Measurements from ENCODE around the gene HPCAL1. TPM values are rescaled to one million over a fixed set of nuclear protein-coding genes. Genes with fewer than 3 reads are reported as not detected.

Gene HPCAL1
- total and polyA plus RNA-seq, 2 of the 8 experiments (the other 6 are each of a cell fraction or from before 2014, with no cell fraction given): 5.8 to 8.6 TPM

GRCh38 chr2:10406491-10407188, 103.9 kb downstream of the HPCAL1 start:
- FAIRE-seq: no peak
- POLR2A ChIA-PET (ENCODE audit: partially characterized antibody): no interaction called here

More at GRCh38 chr2:10406491-10407188, 103.9 kb downstream of the HPCAL1 start:
- H3K27me3 ChIP-seq (replicated peaks in 1 of 4; ENCODE audit: control insufficient read depth in 3 of 4, extremely low read depth in 1 of 4, insufficient read depth in 3 of 4, low read length in 3 of 4): no peaks in the 10 kb centered on the region; a peak in 1 of 7 replicates
- no peak overlapping the region for H2BK12ac ChIP-seq (ENCODE audit: low read depth, low read length)
- no peak for TF ChIP-seq USF2 (IDR thresholded peaks at IDR 0.05; ENCODE audit: low read length)
- no peak for TF ChIP-seq ASH2L (IDR thresholded peaks at IDR 0.05; ENCODE audit: low read length)
- TF ChIP-seq PHF8 (conservative IDR thresholded peaks at IDR 0.05; ENCODE audit: low read depth, low read length): no peak
- TF ChIP-seq CHD2 (IDR thresholded peaks at IDR 0.05; ENCODE audit: low read length): no peak
- no peak for TF ChIP-seq RFX5 (IDR thresholded peaks at IDR 0.05; ENCODE audit: borderline replicate concordance, low read depth, low read length)
- TF ChIP-seq GABPA (IDR thresholded peaks at IDR 0.05; ENCODE audit: borderline replicate concordance, insufficient read depth, low read length): no peak
- no peak for TF ChIP-seq SIN3A (conservative IDR thresholded peaks at IDR 0.05 in 1 of 2, IDR thresholded peaks at IDR 0.05 in 1 of 2; ENCODE audit: low read depth in 1 of 2, low read length in 2 of 2)
- no peak for TF ChIP-seq CBX5 (IDR thresholded peaks at IDR 0.05; ENCODE audit: low read depth, low read length)
- TF ChIP-seq SRF (IDR thresholded peaks at IDR 0.05; ENCODE audit: low read depth, low read length): no peak
- no peak for TF ChIP-seq CTBP2 (IDR thresholded peaks at IDR 0.05; ENCODE audit: borderline replicate concordance, insufficient read depth, insufficient read length, low read length)
- TF ChIP-seq ATF3 (IDR thresholded peaks at IDR 0.05; ENCODE audit: insufficient read depth, low read depth, low read length): no peak
- no peaks in the 10 kb centered on the region for H4K20me1 ChIP-seq (replicated peaks in 1 of 2; ENCODE audit: control insufficient read depth in 1 of 2, insufficient read depth in 2 of 2, low read length in 2 of 2)
- no peak overlapping the region for H4K91ac ChIP-seq (replicated peaks; ENCODE audit: insufficient read length, low read length)
- WGBS, 2 experiments (ENCODE audit: extremely low coverage in 1 of 2, insufficient coverage in 1 of 2, insufficient read length in 1 of 2, insufficient replicate concordance in 2 of 2, low coverage in 1 of 2, low lambda C conversion rate in 2 of 2, missing lambda C conversion rate in 1 of 2): 91% methylated on average over 18 of the region's 18 CpGs; no CpG with 5 or more reads in 1 of the 2 experiments
- no peak overlapping the region for H2BK120ac ChIP-seq (replicated peaks; ENCODE audit: low read depth, low read length)
- H2BK5ac ChIP-seq (ENCODE audit: low read depth, low read length): no peak overlapping the region
- H4K8ac ChIP-seq (ENCODE audit: extremely low read depth, insufficient read depth, low read length): peak overlapping the region; percentile 26; the same call in 1 of the 2 replicates
- CTCF ChIA-PET (ENCODE audit: partially characterized antibody): interaction anchor here (0.7 to 5.5 kb wide), 13 partner anchors 9 to 280 kb away, joined by 3 to 48 read pairs (median 6); no protein-coding TSS in a partner anchor
- no peak for DNase-seq (ENCODE audit: low read depth in 1 of 2, low spot score in 2 of 2)
- no peaks in the 10 kb centered on the region for H3K79me2 ChIP-seq (ENCODE audit: control insufficient read depth in 1 of 2, insufficient read depth in 2 of 2, low read length in 2 of 2)
- no peak overlapping the region for H3K23ac ChIP-seq (ENCODE audit: insufficient read length)
- no peak overlapping the region for H3K4ac ChIP-seq (replicated peaks; ENCODE audit: insufficient read length, low read depth, low read length)
- no peaks in the 10 kb centered on the region; a peak in 1 of 8 replicates for H3K36me3 ChIP-seq (ENCODE audit: control insufficient read depth in 2 of 4, insufficient read depth in 4 of 4, low read length in 3 of 4)
- no peaks in the 10 kb centered on the region for H3K23me2 ChIP-seq (ENCODE audit: low read depth, low read length)
- H2BK15ac ChIP-seq (ENCODE audit: low read length): no peak overlapping the region
- no peak overlapping the region for H2AK5ac ChIP-seq (ENCODE audit: low read depth, low read length)
- H3K56ac ChIP-seq (replicated peaks; ENCODE audit: insufficient read length, low read depth, low read length): no peak overlapping the region
- no peak overlapping the region for H3K18ac ChIP-seq (ENCODE audit: extremely low read depth, low read length)
- no peak overlapping the region for H3K4me2 ChIP-seq (ENCODE audit: insufficient read depth in 1 of 2, low read depth in 2 of 2, low read length in 2 of 2)
- no peak overlapping the region for H3K27ac ChIP-seq (ENCODE audit: low read depth, low read length)
- no peak overlapping the region for H4K5ac ChIP-seq (ENCODE audit: insufficient read length, low read depth, low read length)
- peaks cover 0 to 3% (median 2%) of the 10 kb centered on the region in 4 experiments; a peak in 2 of 7 replicates for H3K4me1 ChIP-seq (replicated peaks in 1 of 4; ENCODE audit: control insufficient read depth in 3 of 4, insufficient read depth in 4 of 4, low read length in 3 of 4)
- H3K79me1 ChIP-seq (ENCODE audit: low read depth, low read length): no peaks in the 10 kb centered on the region
- H3K9ac ChIP-seq (replicated peaks in 1 of 4; ENCODE audit: extremely low read depth in 1 of 4, low read depth in 3 of 4, low read length in 3 of 4): no peak overlapping the region
- no peaks in the 10 kb centered on the region for H3K9me3 ChIP-seq (ENCODE audit: insufficient read depth in 2 of 2, low read depth in 1 of 2, low read length in 1 of 2)
- no peak overlapping the region for H3K14ac ChIP-seq (ENCODE audit: insufficient read length)
- no peak overlapping the region for H2BK20ac ChIP-seq (ENCODE audit: low read length)
- no peak overlapping the region for H3K4me3 ChIP-seq (ENCODE audit: extremely low read depth in 1 of 4, insufficient read depth in 2 of 4, low read depth in 3 of 4, low read length in 4 of 4)
- no peak overlapping the region for H2AFZ ChIP-seq (ENCODE audit: low read length)
